Measurements from ENCODE around the gene BAG5.

DNA sequence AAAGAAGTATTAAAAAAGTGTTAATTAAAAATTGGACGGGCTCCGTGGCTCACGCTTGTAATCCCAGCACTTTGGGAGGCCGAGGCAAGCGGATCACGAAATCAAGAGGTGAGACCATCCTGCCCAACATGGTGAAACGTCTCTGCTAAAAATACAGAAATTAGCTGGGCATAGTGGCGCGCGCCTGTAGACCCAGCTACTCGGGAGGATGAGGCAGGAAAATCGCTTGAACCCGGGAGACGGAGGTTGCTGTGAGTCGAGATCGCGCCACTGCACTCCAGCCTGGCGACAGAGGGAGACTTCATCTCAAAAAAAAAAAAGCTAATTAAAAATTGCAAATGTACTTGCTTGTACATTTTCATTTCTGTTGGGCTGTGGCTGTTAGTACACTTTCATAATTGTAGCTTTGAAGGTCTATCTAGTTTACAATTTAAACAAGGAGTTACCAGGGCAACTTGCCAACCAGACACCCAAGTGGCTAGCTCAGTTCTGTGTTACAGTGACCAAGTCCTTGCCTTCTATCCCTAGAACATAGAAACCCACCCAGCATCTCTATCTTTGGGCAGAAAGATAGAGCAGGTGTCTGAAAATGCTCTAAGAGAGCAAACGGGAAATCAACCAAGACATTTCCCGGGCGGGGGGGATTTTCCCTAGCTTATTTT is 1.5 kb upstream of the BAG5 start:
- TF ChIP-seq, protein P1, sequence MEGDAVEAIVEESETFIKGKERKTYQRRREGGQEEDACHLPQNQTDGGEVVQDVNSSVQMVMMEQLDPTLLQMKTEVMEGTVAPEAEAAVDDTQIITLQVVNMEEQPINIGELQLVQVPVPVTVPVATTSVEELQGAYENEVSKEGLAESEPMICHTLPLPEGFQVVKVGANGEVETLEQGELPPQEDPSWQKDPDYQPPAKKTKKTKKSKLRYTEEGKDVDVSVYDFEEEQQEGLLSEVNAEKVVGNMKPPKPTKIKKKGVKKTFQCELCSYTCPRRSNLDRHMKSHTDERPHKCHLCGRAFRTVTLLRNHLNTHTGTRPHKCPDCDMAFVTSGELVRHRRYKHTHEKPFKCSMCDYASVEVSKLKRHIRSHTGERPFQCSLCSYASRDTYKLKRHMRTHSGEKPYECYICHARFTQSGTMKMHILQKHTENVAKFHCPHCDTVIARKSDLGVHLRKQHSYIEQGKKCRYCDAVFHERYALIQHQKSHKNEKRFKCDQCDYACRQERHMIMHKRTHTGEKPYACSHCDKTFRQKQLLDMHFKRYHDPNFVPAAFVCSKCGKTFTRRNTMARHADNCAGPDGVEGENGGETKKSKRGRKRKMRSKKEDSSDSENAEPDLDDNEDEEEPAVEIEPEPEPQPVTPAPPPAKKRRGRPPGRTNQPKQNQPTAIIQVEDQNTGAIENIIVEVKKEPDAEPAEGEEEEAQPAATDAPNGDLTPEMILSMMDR (IDR thresholded peaks at IDR 0.05): no peak
- no peak for TF ChIP-seq POLR2AphosphoS5 (IDR thresholded peaks at IDR 0.05)

Data from stomach (tissue), 4 donors.